Muscle layer of colon (tissue), 2 donors: ENCODE data around the gene KLHL29.

Experiments used
- H3K27ac ChIP-seq: one replicate; pipeline ENCODE4 v1.7.0; 2013; ENCODE audit warnings: low read depth, mild to moderate bottlenecking, low read length, moderate library complexity
- H3K27me3 ChIP-seq, 2 donors: one replicate each; pipeline ENCODE4 v1.7.0; 2013; ENCODE audit warnings: low read length in 2 of 2, mild to moderate bottlenecking in 2 of 2; ENCODE audit not compliant: insufficient read depth in 2 of 2, control insufficient read depth in 1 of 2
- H3K36me3 ChIP-seq: one replicate; pipeline ENCODE4 v1.7.0; 2013; ENCODE audit warnings: mild to moderate bottlenecking, low read length; ENCODE audit not compliant: insufficient read depth
- H3K4me1 ChIP-seq: one replicate; pipeline ENCODE4 v1.7.0; 2013; ENCODE audit warnings: mild to moderate bottlenecking, low read length; ENCODE audit not compliant: insufficient read depth
- H3K4me3 ChIP-seq, 2 donors: one replicate each; pipeline ENCODE4 v1.7.0; 2013; ENCODE audit warnings: low read length in 2 of 2, low read depth in 1 of 2, mild to moderate bottlenecking in 1 of 2, moderate library complexity in 1 of 2
- H3K9ac ChIP-seq: one replicate; pipeline ENCODE4 v1.7.0; 2013; ENCODE audit warnings: low read length
- H3K9me3 ChIP-seq: one replicate; pipeline ENCODE4 v1.7.0; 2013; ENCODE audit warnings: mild to moderate bottlenecking, low read length
- donor health status: abdominal sarcoma.
- donor health status: Adenocarcinoma of cecum.

KLHL29 gene

DNA sequence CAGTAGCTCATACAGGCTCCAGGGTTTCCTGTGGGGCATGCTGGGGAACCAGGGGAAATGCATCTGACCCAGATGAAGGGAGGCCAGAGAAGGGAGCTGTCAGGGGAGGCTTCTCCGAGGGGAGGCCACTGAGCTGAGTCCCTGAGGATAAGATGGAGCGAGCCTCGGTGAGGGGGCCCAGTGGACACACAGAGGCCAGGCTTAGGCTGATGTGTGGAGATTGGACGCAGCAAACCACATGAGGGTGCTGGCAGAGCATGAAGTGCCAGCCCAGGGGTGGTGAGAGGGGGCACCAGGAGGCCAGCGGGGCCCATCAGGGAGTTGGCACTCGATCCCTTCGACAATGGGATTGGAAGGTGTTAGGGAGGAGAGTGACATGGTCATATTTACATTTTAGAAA lies 235.0 kb downstream of the KLHL29 start:
- Histone ChIP-seq H3K4me3 (no peak overlapping the region), H3K9ac (peak overlapping the region; percentile 33), H3K27ac (peak overlapping the region; percentile 93), H3K4me1 (peaks cover 64% of the 10 kb centered on the region), H3K27me3 (no peaks in the 10 kb centered on the region), H3K36me3 (no peaks in the 10 kb centered on the region), H3K9me3 (no peaks in the 10 kb centered on the region)

GRCh38 chr2:23620841-23621341 lies 235.9 kb downstream of the KLHL29 start:
- Histone ChIP-seq H3K4me1 (peaks cover 65% of the 10 kb centered on the region), H3K27me3 (no peaks in the 10 kb centered on the region), H3K9me3 (no peaks in the 10 kb centered on the region), H3K4me3 (no peak overlapping the region), H3K36me3 (no peaks in the 10 kb centered on the region), H3K9ac (peak overlapping the region; percentile 35), H3K27ac (peak overlapping the region; percentile 93)

DNA sequence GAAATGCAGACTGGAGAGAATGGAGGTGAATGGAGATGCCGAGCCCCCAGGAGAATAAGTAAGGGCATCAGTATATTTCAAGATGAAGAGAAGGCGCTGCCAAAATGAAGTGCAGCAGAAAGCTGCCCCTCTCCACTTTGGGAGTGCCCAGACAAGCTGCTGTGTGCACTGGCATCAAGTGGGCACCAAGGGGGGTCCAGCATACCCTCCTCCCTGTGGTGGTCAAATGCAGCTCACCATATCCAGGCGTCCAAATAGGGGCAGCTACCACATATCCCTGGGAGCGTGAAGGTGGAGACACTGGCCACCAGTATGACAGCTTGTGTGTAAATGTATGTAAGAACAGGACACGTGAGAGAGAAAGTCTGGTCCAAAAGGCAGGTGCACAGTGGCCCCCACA lies 236.6 kb downstream of the KLHL29 start:
- no peak overlapping the region for H3K4me3 ChIP-seq
- peak overlapping the region; percentile 35 for H3K9ac ChIP-seq
- H3K9me3 ChIP-seq = no peaks in the 10 kb centered on the region
- no peaks in the 10 kb centered on the region for H3K36me3 ChIP-seq
- peak overlapping the region; percentile 93 for H3K27ac ChIP-seq
- H3K27me3 ChIP-seq = no peaks in the 10 kb centered on the region
- H3K4me1 ChIP-seq = peaks cover 58% of the 10 kb centered on the region

DNA sequence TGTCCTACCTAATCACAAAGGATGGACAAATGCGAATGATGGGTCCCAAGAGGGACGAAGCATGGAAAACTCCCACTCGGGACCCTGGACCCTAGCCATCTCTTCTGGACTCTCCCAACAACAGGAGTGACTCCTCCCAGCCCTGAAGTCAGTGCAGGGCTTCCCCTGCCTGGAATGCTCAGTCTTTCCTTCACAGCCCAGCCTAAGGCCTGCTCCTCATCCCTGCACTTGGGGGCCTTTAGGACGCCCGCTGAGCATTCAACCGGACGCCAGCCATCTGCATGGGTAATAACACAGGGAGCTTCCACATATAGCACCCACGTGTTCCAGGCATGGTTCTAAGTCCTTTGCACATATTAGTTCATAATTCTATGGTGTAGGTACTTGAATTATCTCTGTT lies 237.5 kb downstream of the KLHL29 start:
- no peaks in the 10 kb centered on the region for H3K9me3 ChIP-seq
- no peak overlapping the region for H3K27ac ChIP-seq
- H3K4me1 ChIP-seq = peaks cover 52% of the 10 kb centered on the region

DNA sequence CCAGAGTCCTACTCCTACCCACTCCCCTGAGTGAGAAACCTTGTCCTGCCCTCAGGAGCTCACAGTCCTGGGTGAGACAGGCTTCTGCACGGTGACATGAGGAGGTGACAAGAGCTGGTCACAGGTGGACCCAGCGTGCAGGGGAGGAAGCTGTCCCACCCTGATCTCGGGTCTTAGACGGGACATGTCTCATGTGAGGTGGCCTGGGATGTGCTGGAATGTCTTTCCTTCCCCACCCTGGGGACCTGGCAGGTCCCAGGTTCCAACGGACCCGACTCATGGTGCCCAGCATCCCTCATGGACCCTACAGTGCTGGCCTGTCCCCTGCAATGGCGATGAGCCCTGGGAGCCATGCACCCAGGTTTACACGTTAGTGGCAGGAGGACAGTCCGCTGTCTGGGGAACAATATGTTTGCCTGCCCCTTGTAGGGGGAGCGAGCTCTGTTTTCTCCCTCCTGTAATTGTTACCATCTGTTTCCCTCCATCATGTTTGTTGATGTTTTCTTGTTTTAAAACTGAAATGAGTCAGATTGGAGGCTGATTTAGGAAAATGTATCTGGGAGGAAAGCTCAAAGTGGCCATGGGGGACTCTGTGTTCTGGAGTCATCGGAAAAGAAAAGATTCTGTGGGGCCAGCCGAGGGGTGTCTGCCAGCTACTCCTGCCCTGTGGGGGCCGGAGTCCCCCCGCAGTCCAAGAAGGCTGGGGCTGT lies 238.1 kb downstream of the KLHL29 start:
- no peak overlapping the region for H3K27ac ChIP-seq
- peaks cover 52% of the 10 kb centered on the region for H3K4me1 ChIP-seq
- no peaks in the 10 kb centered on the region for H3K9me3 ChIP-seq
- no peaks in the 10 kb centered on the region for H3K27me3 ChIP-seq
- H3K9ac ChIP-seq = no peak overlapping the region
- no peak overlapping the region for H3K4me3 ChIP-seq
- H3K36me3 ChIP-seq = no peaks in the 10 kb centered on the region

More for the DNA sequence above, 237.5 kb downstream of the KLHL29 start:
- Histone ChIP-seq H3K27me3 (no peaks in the 10 kb centered on the region), H3K36me3 (no peaks in the 10 kb centered on the region), H3K9ac (no peak overlapping the region), H3K4me3 (no peak overlapping the region)

- Histone ChIP-seq H3K9ac (no peak overlapping the region), H3K27ac (no peak overlapping the region), H3K4me3 (no peak overlapping the region), H3K4me1 (peaks cover 39% of the 10 kb centered on the region), H3K27me3 (no peaks in the 10 kb centered on the region), H3K36me3 (no peaks in the 10 kb centered on the region), H3K9me3 (no peaks in the 10 kb centered on the region)
These were observed 239.4 kb downstream of the KLHL29 start for GRCh38 chr2:23624378-23624777.

GRCh38 chr2:23624915-23625314 lies 239.9 kb downstream of the KLHL29 start:
- no peak overlapping the region for H3K4me3 ChIP-seq
- no peaks in the 10 kb centered on the region for H3K36me3 ChIP-seq
- H3K27ac ChIP-seq = no peak overlapping the region
- H3K9me3 ChIP-seq = no peaks in the 10 kb centered on the region
- H3K9ac ChIP-seq = no peak overlapping the region
- H3K27me3 ChIP-seq = no peaks in the 10 kb centered on the region
- H3K4me1 ChIP-seq = peaks cover 34% of the 10 kb centered on the region

DNA sequence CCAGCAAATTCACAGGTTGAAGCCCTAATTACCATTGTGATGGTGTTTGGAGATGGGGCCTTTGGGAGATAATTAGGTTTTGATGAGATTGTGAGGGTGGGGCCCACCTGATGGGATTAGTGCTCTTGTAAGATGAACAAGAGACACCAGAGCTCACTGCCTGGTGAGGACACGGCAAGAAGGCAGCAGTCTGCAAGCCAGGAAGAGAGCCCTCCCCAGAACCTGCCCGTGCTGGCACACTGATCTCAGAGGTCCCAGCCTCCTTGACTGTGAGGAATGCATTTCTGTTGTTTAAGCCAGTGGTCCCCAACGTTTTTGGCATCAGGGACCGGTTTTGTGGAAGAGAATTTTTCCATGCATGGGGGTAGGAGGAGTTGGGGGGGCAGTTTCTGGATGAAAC lies 240.7 kb downstream of the KLHL29 start:
- Histone ChIP-seq H3K4me3 (no peak overlapping the region), H3K9ac (no peak overlapping the region), H3K27ac (no peak overlapping the region), H3K4me1 (peaks cover 26% of the 10 kb centered on the region), H3K36me3 (no peaks in the 10 kb centered on the region), H3K9me3 (no peaks in the 10 kb centered on the region), H3K27me3 (no peaks in the 10 kb centered on the region)

- H3K4me1 ChIP-seq = peaks cover 16% of the 10 kb centered on the region
These were observed 241.8 kb downstream of the KLHL29 start for GRCh38 chr2:23626701-23627230.

DNA sequence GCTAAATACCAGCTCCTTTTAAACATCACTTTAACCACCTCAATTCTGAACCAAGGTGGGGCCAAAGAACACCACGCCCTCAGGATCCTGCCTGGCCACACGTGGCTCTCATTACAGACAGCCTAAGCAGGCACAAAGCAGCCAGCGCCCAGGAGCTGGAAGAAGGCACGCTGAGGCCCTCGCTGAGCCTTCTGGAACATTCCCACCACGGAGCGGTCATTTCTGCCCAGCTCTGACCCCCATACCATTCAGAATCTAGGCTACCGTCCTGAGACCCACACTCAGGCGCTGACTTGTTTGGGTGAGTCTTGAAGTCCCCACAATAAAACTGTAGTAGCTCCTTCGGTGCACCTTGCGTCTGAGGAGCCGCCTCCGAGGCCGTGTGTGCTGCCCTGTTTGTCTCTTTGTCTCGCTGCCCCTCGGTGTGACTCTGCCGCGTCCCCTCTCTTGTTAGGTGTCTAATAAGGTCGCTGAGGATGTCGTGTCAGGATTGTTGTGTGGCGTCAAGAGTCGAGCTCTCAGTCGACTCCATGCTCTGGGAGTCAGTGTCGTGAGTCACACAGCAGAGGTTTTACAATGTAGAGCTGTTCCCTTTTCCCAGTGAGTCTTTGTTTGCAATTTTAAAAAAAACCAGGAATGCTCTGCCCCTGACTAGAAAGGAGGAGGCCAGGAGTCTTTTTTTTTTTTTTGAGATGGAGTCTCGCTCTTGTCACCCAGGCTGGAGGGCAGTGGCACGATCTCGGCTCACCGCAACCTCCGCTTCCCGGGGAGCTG lies 242.4 kb downstream of the KLHL29 start:
- no peaks in the 10 kb centered on the region for H3K27me3 ChIP-seq
- peaks cover 10% of the 10 kb centered on the region for H3K4me1 ChIP-seq
- no peaks in the 10 kb centered on the region for H3K36me3 ChIP-seq
- no peak overlapping the region for H3K27ac ChIP-seq
- no peaks in the 10 kb centered on the region for H3K9me3 ChIP-seq
- no peak overlapping the region for H3K9ac ChIP-seq
- H3K4me3 ChIP-seq = no peak overlapping the region

More at GRCh38 chr2:23626701-23627230, 241.8 kb downstream of the KLHL29 start:
- Histone ChIP-seq H3K27ac (no peak overlapping the region), H3K4me3 (no peak overlapping the region), H3K27me3 (no peaks in the 10 kb centered on the region), H3K9me3 (no peaks in the 10 kb centered on the region), H3K9ac (no peak overlapping the region), H3K36me3 (no peaks in the 10 kb centered on the region)

GRCh38 chr2:23628926-23629771 lies 244.2 kb downstream of the KLHL29 start:
- Histone ChIP-seq H3K9ac (no peak overlapping the region), H3K4me3 (no peak overlapping the region), H3K36me3 (no peaks in the 10 kb centered on the region), H3K27me3 (no peaks in the 10 kb centered on the region), H3K4me1 (peaks cover 10% of the 10 kb centered on the region), H3K9me3 (no peaks in the 10 kb centered on the region), H3K27ac (no peak overlapping the region)
